Measurements from ENCODE around the gene CCDC92.

DNA sequence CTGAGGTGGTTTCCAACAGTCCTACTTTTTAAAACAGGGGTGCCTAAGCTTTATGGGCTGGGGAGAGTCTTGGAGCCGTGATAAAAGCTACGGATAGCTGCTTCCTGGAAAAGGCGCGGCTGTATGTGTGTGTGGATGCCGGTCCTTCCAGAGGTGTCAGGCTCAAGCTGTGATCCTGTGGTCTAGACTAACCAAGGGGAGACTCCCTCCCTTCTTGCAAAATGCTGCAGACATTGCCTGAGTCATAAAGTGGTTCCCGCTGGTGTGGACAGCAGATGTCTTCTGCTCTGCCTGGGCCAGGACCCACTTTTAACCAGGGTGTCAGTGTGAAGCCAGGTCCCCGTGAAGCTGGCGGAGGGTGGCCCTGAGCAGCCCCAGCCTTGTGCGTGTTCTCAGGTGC lies 37.8 kb downstream of the CCDC92 start:
- TF ChIP-seq POLR2AphosphoS5 (IDR thresholded peaks at IDR 0.05) (no peak), EP300 (IDR thresholded peaks at IDR 0.05) (no peak), POLR2A (IDR thresholded peaks at IDR 0.05) (no peak)
- TF ChIP-seq, protein P1, sequence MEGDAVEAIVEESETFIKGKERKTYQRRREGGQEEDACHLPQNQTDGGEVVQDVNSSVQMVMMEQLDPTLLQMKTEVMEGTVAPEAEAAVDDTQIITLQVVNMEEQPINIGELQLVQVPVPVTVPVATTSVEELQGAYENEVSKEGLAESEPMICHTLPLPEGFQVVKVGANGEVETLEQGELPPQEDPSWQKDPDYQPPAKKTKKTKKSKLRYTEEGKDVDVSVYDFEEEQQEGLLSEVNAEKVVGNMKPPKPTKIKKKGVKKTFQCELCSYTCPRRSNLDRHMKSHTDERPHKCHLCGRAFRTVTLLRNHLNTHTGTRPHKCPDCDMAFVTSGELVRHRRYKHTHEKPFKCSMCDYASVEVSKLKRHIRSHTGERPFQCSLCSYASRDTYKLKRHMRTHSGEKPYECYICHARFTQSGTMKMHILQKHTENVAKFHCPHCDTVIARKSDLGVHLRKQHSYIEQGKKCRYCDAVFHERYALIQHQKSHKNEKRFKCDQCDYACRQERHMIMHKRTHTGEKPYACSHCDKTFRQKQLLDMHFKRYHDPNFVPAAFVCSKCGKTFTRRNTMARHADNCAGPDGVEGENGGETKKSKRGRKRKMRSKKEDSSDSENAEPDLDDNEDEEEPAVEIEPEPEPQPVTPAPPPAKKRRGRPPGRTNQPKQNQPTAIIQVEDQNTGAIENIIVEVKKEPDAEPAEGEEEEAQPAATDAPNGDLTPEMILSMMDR (IDR thresholded peaks at IDR 0.05), result no peak

All from suprapubic skin (tissue), 4 donors.